ENCODE data around the gene HMMR. TPM values are rescaled to one million over a fixed set of nuclear protein-coding genes. Genes with fewer than 3 reads are reported as not detected.

Gene HMMR
- total RNA-seq, 3 donors from 2014 or later (not counting 1 experiment from before 2014, with no cell fraction given) = 0.42 to 0.70 (median 0.63) TPM

DNA sequence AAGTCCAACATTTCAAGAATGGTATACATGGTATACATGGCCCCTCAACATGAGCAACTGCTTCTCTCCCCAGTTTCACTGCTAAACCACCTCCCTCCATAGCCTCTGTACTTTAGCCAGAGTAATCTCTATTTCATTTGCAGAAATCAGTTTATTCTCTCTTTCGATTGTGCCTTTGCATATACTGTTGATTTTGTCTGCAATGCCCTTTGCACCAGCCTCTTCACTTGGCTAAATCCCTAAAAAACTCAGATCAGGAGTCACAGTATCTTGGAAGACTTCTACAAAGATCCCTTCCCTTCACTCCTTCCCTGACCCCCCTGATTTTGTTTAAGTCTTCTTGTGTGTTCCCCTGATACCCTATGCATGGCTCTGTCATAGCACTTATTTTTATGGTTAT is 27.9 kb upstream of the HMMR start:
- peaks cover 10 to 11% of the 10 kb centered on the region in 2 donors for H3K4me1 Mint-ChIP-seq
- WGBS (ENCODE audit: insufficient coverage) = 90% methylated on average over 1 of the region's 1 CpG
- Histone ChIP-seq H3K27me3 (ENCODE audit: control insufficient read depth, insufficient read depth, low read length) (no peaks in the 10 kb centered on the region), H3K36me3 (ENCODE audit: control insufficient read depth, insufficient read depth, low read length) (no peaks in the 10 kb centered on the region), H3K4me1 (ENCODE audit: control insufficient read depth, insufficient read depth, low read length) (peaks cover 2% of the 10 kb centered on the region), H3K4me3 (ENCODE audit: low read length) (no peak overlapping the region), H3K9me3 (ENCODE audit: control insufficient read depth, insufficient read depth, low read length) (no peaks in the 10 kb centered on the region), H3K27ac (ENCODE audit: low read length) (no peak overlapping the region)
- H3K36me3 Mint-ChIP-seq = no peaks in the 10 kb centered on the region
- no peak for TF ChIP-seq CTCF (IDR thresholded peaks at IDR 0.05)
- peaks cover 6 to 9% of the 10 kb centered on the region in 2 donors for H3K27me3 Mint-ChIP-seq (ENCODE audit: low read depth in 2 of 2)
- no peak for ATAC-seq
- no peak overlapping the region for H3K4me3 Mint-ChIP-seq
- DNase-seq = no peak
- H3K9me3 Mint-ChIP-seq = no peaks in the 10 kb centered on the region
- H3K27ac Mint-ChIP-seq = no peak overlapping the region
- intact Hi-C loops (cut with micrococcal nuclease) = no loop called here

DNA sequence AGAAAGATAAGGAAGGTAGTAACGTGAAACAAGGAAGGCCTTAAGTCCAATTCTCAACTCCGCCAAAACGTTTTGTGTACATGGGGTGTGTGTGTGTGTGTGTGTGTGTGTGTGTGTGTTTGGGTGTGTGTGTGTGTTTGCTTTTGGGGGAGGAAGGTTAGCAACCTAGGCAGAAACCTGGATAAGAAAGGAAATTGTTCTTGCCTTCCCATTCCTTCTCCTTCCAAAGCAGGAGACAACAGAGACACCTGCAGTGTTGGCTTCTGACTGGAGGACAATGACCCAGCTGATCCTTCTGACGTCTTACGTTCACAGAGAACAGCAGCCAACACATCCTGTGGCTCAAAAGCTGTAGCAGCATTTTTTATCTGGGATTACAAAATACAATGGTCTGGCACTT is 27.2 kb upstream of the HMMR start:
- H3K27ac Mint-ChIP-seq = no peak overlapping the region
- H3K36me3 Mint-ChIP-seq = no peaks in the 10 kb centered on the region
- no peaks in the 10 kb centered on the region for H3K9me3 Mint-ChIP-seq
- WGBS (ENCODE audit: insufficient coverage) = 86% methylated on average over 5 of the region's 5 CpGs
- Histone ChIP-seq H3K9me3 (ENCODE audit: control insufficient read depth, insufficient read depth, low read length) (no peaks in the 10 kb centered on the region), H3K36me3 (ENCODE audit: control insufficient read depth, insufficient read depth, low read length) (no peaks in the 10 kb centered on the region), H3K27ac (ENCODE audit: low read length) (no peak overlapping the region), H3K27me3 (ENCODE audit: control insufficient read depth, insufficient read depth, low read length) (no peaks in the 10 kb centered on the region), H3K4me1 (ENCODE audit: control insufficient read depth, insufficient read depth, low read length) (peaks cover 8% of the 10 kb centered on the region), H3K4me3 (ENCODE audit: low read length) (no peak overlapping the region)
- no peak for DNase-seq
- no peak for TF ChIP-seq CTCF (IDR thresholded peaks at IDR 0.05)
- peaks cover 5 to 6% of the 10 kb centered on the region in 2 donors for H3K27me3 Mint-ChIP-seq (ENCODE audit: low read depth in 2 of 2)
- ATAC-seq = no peak
- no peak overlapping the region for H3K4me3 Mint-ChIP-seq
- intact Hi-C loops (cut with micrococcal nuclease) = no loop called here
- peaks cover 12 to 14% of the 10 kb centered on the region in 2 donors for H3K4me1 Mint-ChIP-seq

DNA sequence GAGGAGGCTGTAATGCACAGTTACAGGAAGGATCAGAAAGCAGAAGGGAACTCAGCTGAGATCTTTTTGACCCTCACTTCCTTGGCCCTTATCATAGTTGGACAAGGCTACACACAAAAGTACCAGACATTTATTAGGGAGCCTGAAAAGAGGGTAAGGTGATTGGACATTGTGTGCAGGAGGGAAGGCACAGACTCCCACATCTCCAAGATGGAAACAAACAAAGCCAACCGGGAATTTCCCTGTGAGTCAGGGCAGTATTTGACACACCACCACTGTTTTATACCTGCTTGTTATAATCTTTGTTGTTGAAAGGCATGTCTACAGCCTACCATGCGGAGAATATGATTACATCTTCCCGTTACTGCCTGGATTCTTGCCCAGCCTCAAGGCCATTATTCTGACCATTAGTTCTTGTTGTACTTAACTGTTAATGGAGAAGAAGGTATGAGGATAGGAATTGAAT is 26.0 kb upstream of the HMMR start:
- ATAC-seq (no peak), DNase-seq (no peak)
- Mint-ChIP-seq H3K4me3 (no peak overlapping the region), H3K27ac (no peak overlapping the region), H3K36me3 (no peaks in the 10 kb centered on the region), H3K9me3 (no peaks in the 10 kb centered on the region), H3K4me1 (peaks cover 24 to 25% of the 10 kb centered on the region in 2 donors), H3K27me3 (ENCODE audit: low read depth in 2 of 2) (peaks cover 5 to 6% of the 10 kb centered on the region in 2 donors)
- WGBS (ENCODE audit: insufficient coverage) = 94% methylated on average over 2 of the region's 3 CpGs
- Histone ChIP-seq H3K27ac (ENCODE audit: low read length) (no peak overlapping the region), H3K4me1 (ENCODE audit: control insufficient read depth, insufficient read depth, low read length) (peaks cover 16% of the 10 kb centered on the region), H3K4me3 (ENCODE audit: low read length) (no peak overlapping the region), H3K27me3 (ENCODE audit: control insufficient read depth, insufficient read depth, low read length) (no peaks in the 10 kb centered on the region), H3K9me3 (ENCODE audit: control insufficient read depth, insufficient read depth, low read length) (no peaks in the 10 kb centered on the region), H3K36me3 (ENCODE audit: control insufficient read depth, insufficient read depth, low read length) (peaks cover 3% of the 10 kb centered on the region)
- TF ChIP-seq CTCF (IDR thresholded peaks at IDR 0.05) = no peak
- intact Hi-C loops (cut with micrococcal nuclease) = no loop called here

DNA sequence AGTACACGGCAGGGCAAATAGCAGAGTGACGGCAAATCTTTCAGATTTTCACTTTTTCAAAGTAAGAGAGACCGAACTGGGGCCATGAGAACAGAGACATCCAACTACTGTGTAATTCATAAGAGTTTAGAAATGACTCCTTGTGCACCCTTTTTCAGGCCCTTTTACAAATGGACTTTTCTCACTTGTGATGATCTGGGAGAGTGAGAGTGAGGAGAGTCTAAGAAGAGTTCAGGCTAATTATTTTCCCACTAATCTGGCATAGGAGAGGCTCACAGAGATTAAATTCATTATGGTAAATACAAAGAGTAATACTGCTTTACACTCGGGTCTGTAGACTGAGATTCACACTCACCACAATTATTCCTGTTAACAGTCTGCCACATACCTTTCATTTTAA is 23.9 kb upstream of the HMMR start:
- no peaks in the 10 kb centered on the region for H3K27me3 ChIP-seq (ENCODE audit: control insufficient read depth, insufficient read depth, low read length)
- H3K36me3 ChIP-seq (ENCODE audit: control insufficient read depth, insufficient read depth, low read length) = peaks cover 10% of the 10 kb centered on the region
- H3K27ac Mint-ChIP-seq = peak overlapping the region; percentile 86 to 91
- H3K27me3 Mint-ChIP-seq (ENCODE audit: low read depth in 2 of 2) = peaks cover 5 to 6% of the 10 kb centered on the region in 2 donors
- H3K4me1 Mint-ChIP-seq = peaks cover 34 to 40% of the 10 kb centered on the region in 2 donors
- 69% methylated on average over 4 of the region's 4 CpGs for WGBS (ENCODE audit: insufficient coverage)
- no peak for DNase-seq
- no peaks in the 10 kb centered on the region for H3K9me3 Mint-ChIP-seq
- H3K27ac ChIP-seq (ENCODE audit: low read length) = peak overlapping the region; percentile 77
- peaks cover 16% of the 10 kb centered on the region for H3K4me1 ChIP-seq (ENCODE audit: control insufficient read depth, insufficient read depth, low read length)
- peak overlapping the region; percentile 89 for H3K4me3 Mint-ChIP-seq
- H3K9me3 ChIP-seq (ENCODE audit: control insufficient read depth, insufficient read depth, low read length) = no peaks in the 10 kb centered on the region
- intact Hi-C loops (cut with micrococcal nuclease) = no loop called here
- H3K36me3 Mint-ChIP-seq = no peaks in the 10 kb centered on the region
- no peak for TF ChIP-seq CTCF (IDR thresholded peaks at IDR 0.05)
- no peak overlapping the region for H3K4me3 ChIP-seq (ENCODE audit: low read length)
- ATAC-seq = no peak

All from natural killer cell (primary cell).